Measurements from ENCODE around the gene IL1RAPL1. TPM values are rescaled to one million over a fixed set of nuclear protein-coding genes. Genes with fewer than 3 reads are reported as not detected.

IL1RAPL1 gene
- polyA plus RNA-seq, 2 of the 4 experiments (the other 2 are of a cell fraction): not detected

GRCh38 chrX:29090811-29091210, 503.6 kb downstream of the IL1RAPL1 start (continued):
- TF ChIP-seq HEYL (CRISPR knock-in tag; IDR thresholded peaks at IDR 0.05): no peak
- no peak for TF ChIP-seq HOXB13 (CRISPR knock-in tag; IDR thresholded peaks at IDR 0.05; ENCODE audit: low read depth)
- TF ChIP-seq BCL3 (IDR thresholded peaks at IDR 0.05): no peak
- peak in 1 of 2 experiments; percentile 41; a peak in 2 of 5 replicates for TF ChIP-seq RAD21 (conservative IDR thresholded peaks at IDR 0.05 in 1 of 2, IDR thresholded peaks at IDR 0.05 in 1 of 2)
- no peak for TF ChIP-seq ZNF302 (CRISPR knock-in tag; IDR thresholded peaks at IDR 0.05)
- TF ChIP-seq EP300 (IDR thresholded peaks at IDR 0.05): no peak
- TF ChIP-seq HOXA7 (CRISPR knock-in tag; IDR thresholded peaks at IDR 0.05): no peak

GRCh38 chrX:29107231-29107630, 520.0 kb downstream of the IL1RAPL1 start:
- ChIA-PET CTCF (no interaction called here), POLR2A (no interaction called here)
- H3K4me2 ChIP-seq: no peak overlapping the region
- TF ChIP-seq EHMT2 (IDR thresholded peaks at IDR 0.05; ENCODE audit: low read depth): no peak
- TF ChIP-seq MAX (IDR thresholded peaks at IDR 0.05): no peak
- no peak for TF ChIP-seq HOXB13 (CRISPR knock-in tag; IDR thresholded peaks at IDR 0.05; ENCODE audit: low read depth)
- no peak for TF ChIP-seq KDM5A (IDR thresholded peaks at IDR 0.05)
- TF ChIP-seq HMGXB4 (CRISPR knock-in tag; IDR thresholded peaks at IDR 0.05; ENCODE audit: borderline replicate concordance): no peak
- TF ChIP-seq HOXB5 (CRISPR knock-in tag; IDR thresholded peaks at IDR 0.05): no peak
- TF ChIP-seq BCL3 (IDR thresholded peaks at IDR 0.05): no peak
- no peak for TF ChIP-seq ELK1 (IDR thresholded peaks at IDR 0.05; ENCODE audit: low read depth, low read length)
- TF ChIP-seq GATA3 (IDR thresholded peaks at IDR 0.05; ENCODE audit: borderline replicate concordance): no peak
- TF ChIP-seq NR3C1 (IDR thresholded peaks at IDR 0.05): no peak
- TF ChIP-seq MAZ (IDR thresholded peaks at IDR 0.05; ENCODE audit: borderline replicate concordance, low read depth, low read length): no peak
- no peak for TF ChIP-seq RARB (CRISPR knock-in tag; IDR thresholded peaks at IDR 0.05)
- TF ChIP-seq PHF8 (IDR thresholded peaks at IDR 0.05; ENCODE audit: borderline replicate concordance, low read depth): no peak
- TF ChIP-seq KDM1A (IDR thresholded peaks at IDR 0.05; ENCODE audit: low read depth): no peak
- no peak for TF ChIP-seq ZC3H11A (IDR thresholded peaks at IDR 0.05)
- TF ChIP-seq MAFK (IDR thresholded peaks at IDR 0.05; ENCODE audit: partially characterized antibody): no peak
- TF ChIP-seq CBX2 (IDR thresholded peaks at IDR 0.05; ENCODE audit: borderline replicate concordance, low read depth): no peak
- no peak for TF ChIP-seq PBX3 (IDR thresholded peaks at IDR 0.05)
- H3K9me3 ChIP-seq: no peaks in the 10 kb centered on the region
- H3K4me1 ChIP-seq: no peaks in the 10 kb centered on the region
- 43% methylated on average over 1 of the region's 1 CpG for WGBS (ENCODE audit: missing lambda C conversion rate)
- DNase-seq (ENCODE audit: low read depth in 1 of 2, low spot score in 1 of 2) (no peak), ATAC-seq (no peak), FAIRE-seq (peak; percentile 63)
- no peak overlapping the region for H3K27ac ChIP-seq
- no peak overlapping the region for H3K4me3 ChIP-seq
